Brain microvascular endothelial cell (primary cell): ENCODE results near the gene DDX24.

ENCODE experiments used
- DNase-seq: peaks from one replicate; pipeline ENCODE4 v3.0.0-alpha.2; 2020
- H3K27ac ChIP-seq: fragments of 250-450 bp; sonication (Bioruptor Pico); 2 replicates; pipeline ENCODE4 v1.5.1; 2020; ENCODE audit warnings: mild to moderate bottlenecking, moderate library complexity
- H3K27me3 ChIP-seq: fragments of 250-450 bp; sonication (Bioruptor Pico); replicated peaks from 2 replicates; pipeline ENCODE4 v1.5.1; 2020; ENCODE audit warnings: mild to moderate bottlenecking
- H3K36me3 ChIP-seq: fragments of 250-450 bp; sonication (Bioruptor Pico); replicated peaks from 2 replicates; pipeline ENCODE4 v1.5.1; 2020; ENCODE audit warnings: mild to moderate bottlenecking
- H3K4me3 ChIP-seq: 2 replicates; pipeline ENCODE4 v1.5.1; 2011; ENCODE audit warnings: low read depth, mild to moderate bottlenecking, control low read depth, low read length, moderate library complexity
- in situ Hi-C: cut with HindIII; loops from 2 replicates; pipeline ENCODE4 v1.10.0; 2017; ENCODE audit warnings: low sequenced_read_pairs, low pct_ligation_motif_present
- TF ChIP-seq, protein P1 (sequence below): IDR thresholded peaks from 2 replicates; pipeline ENCODE4 v1.5.1; 2011; ENCODE audit warnings: low read depth, mild to moderate bottlenecking, moderate library complexity, low read length, control low read depth, inconsistent platforms; ENCODE audit errors: missing control alignments

DDX24 gene

DNA sequence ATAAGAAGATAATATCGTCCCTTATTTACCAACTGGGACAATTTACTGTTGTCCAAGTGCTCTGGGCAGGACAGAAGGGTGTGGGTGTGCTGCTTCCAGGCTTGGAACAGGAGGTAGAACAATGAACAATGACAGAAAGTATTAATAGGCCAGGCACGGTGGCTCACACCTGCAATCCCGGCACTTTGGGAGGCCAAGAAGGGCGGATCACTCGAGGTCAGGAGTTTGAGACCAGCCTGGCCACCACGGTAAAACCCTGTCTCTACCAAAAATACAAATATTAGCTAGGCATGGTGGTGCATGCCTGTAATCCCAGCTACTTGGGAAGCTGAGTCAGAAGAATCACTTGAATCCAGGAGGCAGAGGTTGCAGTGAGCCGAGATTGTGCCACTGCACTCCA lies 32.1 kb upstream of the DDX24 start:
- in situ Hi-C loops: no loop called here
- no peak overlapping the region for H3K27ac ChIP-seq
- DNase-seq: no peak
- no peak overlapping the region for H3K4me3 ChIP-seq
- peaks cover 2% of the 10 kb centered on the region for H3K27me3 ChIP-seq
- TF ChIP-seq, protein P1, sequence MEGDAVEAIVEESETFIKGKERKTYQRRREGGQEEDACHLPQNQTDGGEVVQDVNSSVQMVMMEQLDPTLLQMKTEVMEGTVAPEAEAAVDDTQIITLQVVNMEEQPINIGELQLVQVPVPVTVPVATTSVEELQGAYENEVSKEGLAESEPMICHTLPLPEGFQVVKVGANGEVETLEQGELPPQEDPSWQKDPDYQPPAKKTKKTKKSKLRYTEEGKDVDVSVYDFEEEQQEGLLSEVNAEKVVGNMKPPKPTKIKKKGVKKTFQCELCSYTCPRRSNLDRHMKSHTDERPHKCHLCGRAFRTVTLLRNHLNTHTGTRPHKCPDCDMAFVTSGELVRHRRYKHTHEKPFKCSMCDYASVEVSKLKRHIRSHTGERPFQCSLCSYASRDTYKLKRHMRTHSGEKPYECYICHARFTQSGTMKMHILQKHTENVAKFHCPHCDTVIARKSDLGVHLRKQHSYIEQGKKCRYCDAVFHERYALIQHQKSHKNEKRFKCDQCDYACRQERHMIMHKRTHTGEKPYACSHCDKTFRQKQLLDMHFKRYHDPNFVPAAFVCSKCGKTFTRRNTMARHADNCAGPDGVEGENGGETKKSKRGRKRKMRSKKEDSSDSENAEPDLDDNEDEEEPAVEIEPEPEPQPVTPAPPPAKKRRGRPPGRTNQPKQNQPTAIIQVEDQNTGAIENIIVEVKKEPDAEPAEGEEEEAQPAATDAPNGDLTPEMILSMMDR: no peak
- H3K36me3 ChIP-seq: no peaks in the 10 kb centered on the region

DNA sequence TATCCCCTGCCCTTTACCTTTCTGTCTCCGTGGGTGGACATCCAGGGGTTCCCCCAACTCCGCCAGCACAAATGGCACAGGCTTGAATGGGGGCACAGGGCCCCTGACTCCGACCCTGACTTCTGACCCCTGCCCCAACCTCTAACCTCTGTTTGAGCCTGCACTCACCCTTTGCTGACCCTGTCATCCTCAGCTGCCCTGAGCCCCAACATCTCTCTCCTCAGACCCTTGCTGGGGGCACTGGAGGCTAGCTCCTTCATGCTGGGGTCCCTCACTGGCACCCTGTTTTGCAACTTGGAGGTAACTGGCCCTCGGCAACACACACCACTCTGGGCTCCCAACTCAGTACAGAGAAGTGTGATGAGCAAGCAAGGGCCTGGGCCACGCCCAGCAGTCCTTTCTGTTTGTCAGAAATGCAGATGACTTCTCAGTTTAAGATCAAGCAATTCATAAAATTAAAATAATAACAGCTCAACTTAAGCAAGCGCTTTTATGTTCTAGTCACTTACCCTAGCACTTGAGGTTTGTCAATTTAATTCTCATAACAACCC lies 31.6 kb upstream of the DDX24 start:
- DNase-seq: no peak
- peaks cover 2% of the 10 kb centered on the region for H3K27me3 ChIP-seq
- H3K4me3 ChIP-seq: no peak overlapping the region
- no peaks in the 10 kb centered on the region for H3K36me3 ChIP-seq
- in situ Hi-C loops: no loop called here
- H3K27ac ChIP-seq: no peak overlapping the region
- TF ChIP-seq, protein P1: no peak

DNA sequence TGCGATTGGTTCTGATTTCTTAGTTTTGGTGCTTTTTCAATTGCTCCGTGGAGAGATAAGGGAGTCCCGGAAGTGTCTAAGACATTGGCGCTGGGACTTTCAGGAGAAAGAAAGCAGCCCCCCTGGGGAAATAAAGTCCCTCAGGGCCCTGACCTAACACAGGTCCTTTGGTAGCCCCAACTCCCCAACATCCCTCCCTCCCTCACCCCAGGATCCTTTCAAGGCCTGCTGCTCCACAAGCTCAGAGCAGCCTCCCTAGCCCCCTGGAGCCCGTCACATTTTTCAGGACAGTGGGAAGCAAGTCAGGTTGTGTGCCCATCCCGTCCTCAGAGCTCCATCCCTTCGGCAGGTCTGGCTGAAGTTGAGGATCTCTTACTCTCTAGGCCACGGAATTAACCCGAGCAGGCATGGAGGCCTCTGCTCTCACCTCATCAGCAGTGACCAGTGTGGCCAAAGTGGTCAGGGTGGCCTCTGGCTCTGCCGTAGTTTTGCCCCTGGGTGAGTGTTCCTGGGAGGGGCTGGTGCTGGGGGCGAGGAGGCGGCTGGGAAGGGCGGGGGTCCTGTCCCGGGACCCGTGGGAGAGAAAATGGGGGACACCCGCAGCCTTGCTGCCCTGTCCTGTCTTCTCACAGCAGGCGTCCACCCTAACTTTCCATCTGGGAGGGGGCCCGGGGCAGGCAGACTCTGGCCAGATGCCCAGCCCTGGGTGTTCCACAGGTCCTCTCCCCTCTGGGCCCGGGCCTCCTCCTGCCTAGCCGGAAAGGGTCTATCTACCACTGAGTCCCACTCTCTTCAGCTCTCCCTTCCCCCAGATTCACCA lies 30.5 kb upstream of the DDX24 start:
- Histone ChIP-seq H3K27ac (no peak overlapping the region), H3K27me3 (no peaks in the 10 kb centered on the region), H3K36me3 (no peaks in the 10 kb centered on the region), H3K4me3 (no peak overlapping the region)
- in situ Hi-C loops: no loop called here
- TF ChIP-seq, protein P1: no peak
- DNase-seq: no peak

DNA sequence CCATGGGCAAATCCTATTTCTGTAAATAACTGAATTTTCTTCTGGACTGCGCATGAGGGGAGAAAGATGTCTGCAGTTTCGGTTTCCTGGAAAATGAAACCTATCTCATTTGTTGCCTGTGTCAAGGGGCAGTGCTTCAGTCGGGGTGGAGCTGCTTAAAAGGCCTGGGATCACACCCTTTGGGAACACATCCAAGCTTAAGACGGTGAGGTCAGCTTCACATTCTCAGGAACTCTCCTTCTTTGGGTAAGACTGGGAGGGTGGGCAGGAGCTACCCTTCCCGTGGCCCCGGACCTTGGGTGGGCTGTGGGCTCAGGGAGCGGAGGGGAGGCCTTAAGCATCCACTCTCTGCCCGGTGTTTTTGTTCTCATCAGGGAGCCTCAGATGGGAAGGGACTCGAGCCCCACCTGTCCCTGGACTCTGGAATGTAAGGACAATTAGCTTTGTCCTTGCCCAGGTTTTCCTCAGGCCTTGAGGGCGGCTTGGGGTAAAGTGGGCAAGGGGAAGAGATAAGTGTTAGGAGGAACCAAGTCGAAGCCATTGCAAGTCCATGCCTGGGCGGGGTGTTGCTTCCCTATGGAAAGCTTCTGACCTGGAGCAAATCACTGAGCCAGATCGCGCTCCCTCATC lies 29.7 kb upstream of the DDX24 start, which contains the start of gene IFI27:
Gene IFI27 (plus strand): TSS at position 185 of the 630 bp plus-strand sequence.
- in situ Hi-C loops: no loop called here

DNA sequence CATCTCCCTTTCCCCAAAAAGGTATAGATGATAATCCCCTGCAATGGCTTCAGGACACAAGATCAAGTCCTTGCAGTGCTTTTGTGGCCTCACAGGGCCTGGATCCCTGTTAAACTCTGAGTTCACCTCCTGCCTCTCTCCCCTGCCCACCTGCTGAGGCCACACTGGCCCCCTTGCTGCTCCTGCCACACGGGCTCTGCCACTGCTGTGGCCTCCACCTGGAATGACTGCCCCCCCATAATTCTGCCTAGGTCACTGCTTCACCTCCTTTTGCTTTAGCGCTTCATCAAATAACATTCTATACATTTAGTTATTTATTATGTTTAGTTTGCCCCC lies 28.9 kb upstream of the DDX24 start:
- TF ChIP-seq, protein P1: no peak
- Histone ChIP-seq H3K36me3 (no peaks in the 10 kb centered on the region), H3K4me3 (no peak overlapping the region), H3K27me3 (no peaks in the 10 kb centered on the region), H3K27ac (no peak overlapping the region)
- DNase-seq: no peak
- in situ Hi-C loops: no loop called here

More for the DNA sequence above, 29.7 kb upstream of the DDX24 start, which contains the start of gene IFI27:
- TF ChIP-seq, protein P1: no peak
- H3K36me3 ChIP-seq: no peaks in the 10 kb centered on the region
- H3K27me3 ChIP-seq: no peaks in the 10 kb centered on the region
- no peak within 1 kb of the TSS for H3K4me3 ChIP-seq
- H3K27ac ChIP-seq: no peak within 1 kb of the TSS
- no peak for DNase-seq
